Memory B cell (primary cell): Measurements from ENCODE around the gene ATP8A2.

Experiments used
- ATAC-seq: fragments of 150-1000 bp; cut with Tn5 transposase; 2 replicates; pipeline ENCODE4 v1.10.0; 2021; ENCODE audit warnings: low read depth, mild to moderate bottlenecking, moderate library complexity
- DNase-seq, 2 donors: peaks; one replicate each; pipeline ENCODE4 v3.0.0; 2022; ENCODE audit warnings: low spot score in 2 of 2
- H3K27ac Mint-ChIP-seq: one replicate; pipeline ENCODE4 v1.8.0; 2022; ENCODE audit warnings: mild to moderate bottlenecking, moderate library complexity, mixed read lengths
- H3K27me3 Mint-ChIP-seq: one replicate; pipeline ENCODE4 v1.8.0; 2022; ENCODE audit warnings: mixed read lengths
- H3K36me3 Mint-ChIP-seq: one replicate; pipeline ENCODE4 v1.8.0; 2022; ENCODE audit warnings: mild to moderate bottlenecking, mixed read lengths
- H3K4me1 Mint-ChIP-seq: one replicate; pipeline ENCODE4 v1.8.0; 2022; ENCODE audit warnings: mixed read lengths
- H3K4me3 Mint-ChIP-seq: one replicate; pipeline ENCODE4 v1.8.0; 2022; ENCODE audit warnings: mild to moderate bottlenecking, moderate library complexity, mixed read lengths
- H3K9me3 Mint-ChIP-seq: one replicate; pipeline ENCODE4 v1.8.0; 2022; ENCODE audit warnings: mixed read lengths

The ATP8A2 gene

DNA sequence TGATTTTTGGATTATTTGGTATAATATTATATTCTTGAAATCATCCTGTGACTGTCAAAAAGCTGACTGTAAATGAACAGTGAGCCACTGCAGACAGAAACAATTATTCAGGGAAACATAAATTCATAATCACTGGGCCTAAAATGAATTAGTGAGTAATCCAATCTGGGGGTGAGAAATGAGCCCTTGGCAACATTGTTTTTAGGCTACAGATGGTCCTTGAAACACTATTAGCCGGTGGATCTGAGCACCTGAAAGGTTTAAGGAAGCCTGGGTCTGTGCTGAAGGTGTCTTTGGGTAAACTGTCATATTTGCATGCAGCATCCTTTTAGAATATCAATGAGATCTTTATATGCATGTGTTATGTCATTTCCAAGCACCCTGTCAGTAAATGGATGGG, 290.7 kb downstream of the ATP8A2 start:
- ATAC-seq (no peak), DNase-seq (no peak)
- Mint-ChIP-seq H3K9me3 (peaks cover 1% of the 10 kb centered on the region), H3K27me3 (peaks cover 2% of the 10 kb centered on the region), H3K36me3 (no peaks in the 10 kb centered on the region), H3K27ac (no peak overlapping the region), H3K4me1 (no peaks in the 10 kb centered on the region), H3K4me3 (no peak overlapping the region)

DNA sequence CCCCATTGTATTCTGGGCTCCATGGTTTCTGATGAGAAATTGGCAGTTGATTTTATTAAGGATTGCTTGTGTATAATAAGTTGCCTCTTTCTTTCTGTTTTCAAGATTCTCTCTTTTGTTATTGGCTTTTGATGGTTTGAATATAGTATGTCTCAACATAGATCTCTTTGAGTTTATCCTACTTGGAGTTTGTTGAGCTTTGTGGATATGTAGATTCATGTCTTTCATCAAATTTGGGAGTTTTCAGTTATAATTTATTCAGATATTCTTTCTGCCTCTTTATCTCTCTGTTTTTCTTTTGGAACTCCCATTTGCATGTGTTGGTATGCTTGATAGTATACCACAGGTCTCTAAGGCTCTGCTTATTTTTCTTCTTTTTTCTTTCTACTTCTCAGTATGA, 296.6 kb downstream of the ATP8A2 start:
- peaks cover 2% of the 10 kb centered on the region for H3K36me3 Mint-ChIP-seq
- no peaks in the 10 kb centered on the region for H3K4me1 Mint-ChIP-seq
- H3K27me3 Mint-ChIP-seq: no peaks in the 10 kb centered on the region
- no peak overlapping the region for H3K27ac Mint-ChIP-seq
- ATAC-seq (no peak), DNase-seq (no peak)
- H3K4me3 Mint-ChIP-seq: no peak overlapping the region
- peaks cover 12% of the 10 kb centered on the region for H3K9me3 Mint-ChIP-seq

DNA sequence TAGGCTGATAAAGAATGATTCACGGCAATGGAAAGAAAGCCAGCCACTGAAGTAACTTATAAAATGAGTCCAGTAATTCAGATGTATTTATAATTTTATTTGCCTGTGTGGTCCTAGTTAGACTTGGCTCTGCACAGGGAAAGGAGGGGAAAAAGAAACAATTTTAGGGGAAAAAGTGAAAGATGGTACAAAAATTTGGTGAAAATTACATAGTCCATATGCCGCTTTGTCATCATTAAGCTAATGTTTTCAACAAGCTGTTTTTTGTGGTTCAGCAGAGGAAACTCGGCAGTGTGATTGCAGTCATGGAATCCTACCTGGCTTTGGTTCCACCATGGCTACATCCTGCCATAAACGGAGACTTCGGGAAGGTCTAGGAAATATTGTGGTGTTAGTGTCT, 301.9 kb downstream of the ATP8A2 start:
- no peak for DNase-seq
- H3K4me1 Mint-ChIP-seq: no peaks in the 10 kb centered on the region
- H3K27ac Mint-ChIP-seq: no peak overlapping the region
- no peak overlapping the region for H3K4me3 Mint-ChIP-seq
- H3K9me3 Mint-ChIP-seq: peaks cover 6% of the 10 kb centered on the region
- peaks cover 2% of the 10 kb centered on the region for H3K27me3 Mint-ChIP-seq
- H3K36me3 Mint-ChIP-seq: peaks cover 2% of the 10 kb centered on the region
- ATAC-seq: no peak

DNA sequence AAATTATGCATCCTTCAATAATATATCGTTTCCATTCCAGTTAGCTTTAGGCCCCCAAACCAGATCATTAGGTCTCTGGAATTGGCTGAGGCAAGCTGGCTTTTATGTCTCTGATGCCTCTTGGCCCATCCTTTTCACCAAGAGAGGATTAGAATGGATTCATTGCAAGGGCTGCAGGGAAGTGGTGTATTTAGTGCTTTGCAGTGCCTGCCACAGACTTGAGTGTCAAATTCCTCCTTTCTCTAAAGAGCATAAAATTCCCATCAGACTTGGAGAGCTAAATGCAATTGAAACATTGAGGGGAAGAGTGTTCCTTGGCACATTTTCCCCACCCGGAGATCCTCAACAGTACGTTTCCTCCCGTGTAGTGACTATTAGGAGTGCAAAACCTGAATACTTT, 302.6 kb downstream of the ATP8A2 start:
- Mint-ChIP-seq H3K4me3 (no peak overlapping the region), H3K4me1 (no peaks in the 10 kb centered on the region), H3K9me3 (peaks cover 6% of the 10 kb centered on the region), H3K27ac (no peak overlapping the region), H3K27me3 (peaks cover 2% of the 10 kb centered on the region), H3K36me3 (peaks cover 2% of the 10 kb centered on the region)
- no peak for DNase-seq
- ATAC-seq: no peak

GRCh38 chr13:25675060-25675459, 303.3 kb downstream of the ATP8A2 start:
- ATAC-seq (no peak), DNase-seq (no peak)
- Mint-ChIP-seq H3K27me3 (peaks cover 2% of the 10 kb centered on the region), H3K4me1 (no peaks in the 10 kb centered on the region), H3K36me3 (no peaks in the 10 kb centered on the region), H3K9me3 (peaks cover 5% of the 10 kb centered on the region), H3K4me3 (no peak overlapping the region), H3K27ac (no peak overlapping the region)

GRCh38 chr13:25677956-25678355, 306.2 kb downstream of the ATP8A2 start:
- peaks cover 2% of the 10 kb centered on the region for H3K27me3 Mint-ChIP-seq
- H3K36me3 Mint-ChIP-seq: no peaks in the 10 kb centered on the region
- no peak overlapping the region for H3K27ac Mint-ChIP-seq
- no peak overlapping the region for H3K4me3 Mint-ChIP-seq
- DNase-seq (no peak), ATAC-seq (no peak)
- no peaks in the 10 kb centered on the region for H3K4me1 Mint-ChIP-seq
- peaks cover 4% of the 10 kb centered on the region for H3K9me3 Mint-ChIP-seq

DNA sequence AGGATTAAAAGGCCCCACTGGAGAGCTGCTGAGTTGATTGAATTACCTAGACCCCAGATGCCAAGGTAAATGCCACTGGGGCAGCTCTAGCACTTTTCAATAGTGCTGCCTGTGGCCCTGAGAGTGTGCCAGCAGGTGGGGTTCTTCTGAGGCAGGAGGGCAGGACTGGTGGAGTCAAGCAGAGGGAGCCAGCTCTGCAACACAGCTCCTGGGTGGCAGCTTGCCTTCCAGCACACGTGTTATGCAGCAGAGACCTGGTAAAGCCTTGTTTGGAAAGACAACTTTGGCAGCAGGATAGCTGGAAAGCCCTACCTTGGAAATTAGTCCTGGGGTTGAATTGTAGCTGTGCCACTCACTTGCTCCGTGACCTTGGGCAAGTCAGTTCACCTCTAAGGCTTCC, 306.6 kb downstream of the ATP8A2 start:
- Mint-ChIP-seq H3K9me3 (peaks cover 4% of the 10 kb centered on the region), H3K27me3 (peaks cover 2% of the 10 kb centered on the region), H3K27ac (no peak overlapping the region), H3K36me3 (no peaks in the 10 kb centered on the region), H3K4me3 (no peak overlapping the region), H3K4me1 (no peaks in the 10 kb centered on the region)
- no peak for ATAC-seq
- no peak for DNase-seq

GRCh38 chr13:25679159-25679558, 307.4 kb downstream of the ATP8A2 start:
- ATAC-seq: no peak
- Mint-ChIP-seq H3K27me3 (peaks cover 2% of the 10 kb centered on the region), H3K27ac (no peak overlapping the region), H3K4me1 (no peaks in the 10 kb centered on the region), H3K36me3 (no peaks in the 10 kb centered on the region), H3K4me3 (no peak overlapping the region), H3K9me3 (peaks cover 4% of the 10 kb centered on the region)
- DNase-seq: no peak

DNA sequence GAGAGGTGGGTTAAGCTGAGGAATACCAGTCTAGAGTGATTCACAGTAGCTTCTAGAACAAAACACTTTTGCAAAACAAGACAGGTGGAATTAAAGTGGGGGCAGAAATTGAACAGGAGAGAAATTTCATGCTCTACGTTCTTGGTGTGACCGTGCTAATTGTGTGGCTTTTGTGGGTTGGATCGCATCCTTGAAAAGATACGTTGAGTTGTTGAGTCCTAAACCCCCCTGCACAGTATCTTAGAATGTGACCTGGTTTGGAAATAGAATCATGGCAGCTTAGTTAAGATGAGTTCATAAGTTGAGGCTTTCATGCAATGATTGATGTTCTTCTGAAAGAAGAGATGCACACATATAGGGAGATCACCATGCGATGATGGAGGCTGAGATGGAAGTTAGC, 308.2 kb downstream of the ATP8A2 start:
- Mint-ChIP-seq H3K27ac (no peak overlapping the region), H3K9me3 (peaks cover 4% of the 10 kb centered on the region), H3K4me1 (no peaks in the 10 kb centered on the region), H3K27me3 (peaks cover 2% of the 10 kb centered on the region), H3K36me3 (no peaks in the 10 kb centered on the region), H3K4me3 (no peak overlapping the region)
- DNase-seq: no peak
- no peak for ATAC-seq

- ATAC-seq: no peak
- Mint-ChIP-seq H3K9me3 (peaks cover 4% of the 10 kb centered on the region), H3K4me3 (no peak overlapping the region), H3K27ac (no peak overlapping the region), H3K4me1 (no peaks in the 10 kb centered on the region), H3K36me3 (no peaks in the 10 kb centered on the region), H3K27me3 (peaks cover 2% of the 10 kb centered on the region)
- no peak for DNase-seq
Measured at GRCh38 chr13:25682276-25682675, 310.5 kb downstream of the ATP8A2 start.

GRCh38 chr13:25683056-25683455, 311.3 kb downstream of the ATP8A2 start:
- Mint-ChIP-seq H3K4me3 (no peak overlapping the region), H3K9me3 (peaks cover 4% of the 10 kb centered on the region)

DNA sequence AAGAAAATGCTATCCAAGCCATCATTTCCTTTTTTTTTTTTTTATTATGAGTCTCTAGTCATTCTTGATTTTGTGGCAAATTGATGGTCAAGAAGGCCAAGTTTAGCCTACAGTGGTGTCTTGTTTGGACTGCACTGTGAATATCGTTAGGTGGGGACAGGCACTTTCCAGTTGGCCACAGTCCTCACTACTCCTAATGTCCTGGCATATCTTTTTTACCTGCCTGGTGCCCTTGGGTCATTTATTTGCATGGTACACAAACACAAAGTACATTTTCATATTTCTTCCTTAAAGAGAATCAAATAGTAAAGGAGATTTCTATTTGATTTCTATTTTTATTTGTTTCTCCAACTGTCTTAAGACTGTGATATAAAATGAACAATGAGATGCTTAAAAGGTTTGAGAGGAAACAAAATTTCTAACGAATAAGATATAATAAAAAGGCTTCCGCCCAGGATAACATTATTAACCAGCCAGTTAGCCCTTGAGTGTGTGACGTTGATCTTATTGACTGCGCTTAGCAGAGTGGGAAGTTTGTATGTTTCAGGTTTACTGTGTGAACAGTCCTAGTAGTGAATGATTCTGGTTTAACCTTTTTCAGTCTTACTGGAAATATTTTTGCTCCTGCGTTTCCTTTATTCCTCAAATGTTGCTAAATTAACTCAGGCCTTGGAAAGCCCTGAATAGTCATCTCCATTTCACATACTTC, 312.0 kb downstream of the ATP8A2 start:
- H3K9me3 Mint-ChIP-seq: peaks cover 4% of the 10 kb centered on the region
- no peaks in the 10 kb centered on the region for H3K36me3 Mint-ChIP-seq
- no peak overlapping the region for H3K4me3 Mint-ChIP-seq
- H3K27me3 Mint-ChIP-seq: no peaks in the 10 kb centered on the region
- ATAC-seq (no peak), DNase-seq (no peak)
- H3K27ac Mint-ChIP-seq: no peak overlapping the region
- no peaks in the 10 kb centered on the region for H3K4me1 Mint-ChIP-seq

More at GRCh38 chr13:25683056-25683455, 311.3 kb downstream of the ATP8A2 start:
- Mint-ChIP-seq H3K27ac (no peak overlapping the region), H3K36me3 (no peaks in the 10 kb centered on the region), H3K27me3 (no peaks in the 10 kb centered on the region), H3K4me1 (no peaks in the 10 kb centered on the region)
- DNase-seq (no peak), ATAC-seq (no peak)

DNA sequence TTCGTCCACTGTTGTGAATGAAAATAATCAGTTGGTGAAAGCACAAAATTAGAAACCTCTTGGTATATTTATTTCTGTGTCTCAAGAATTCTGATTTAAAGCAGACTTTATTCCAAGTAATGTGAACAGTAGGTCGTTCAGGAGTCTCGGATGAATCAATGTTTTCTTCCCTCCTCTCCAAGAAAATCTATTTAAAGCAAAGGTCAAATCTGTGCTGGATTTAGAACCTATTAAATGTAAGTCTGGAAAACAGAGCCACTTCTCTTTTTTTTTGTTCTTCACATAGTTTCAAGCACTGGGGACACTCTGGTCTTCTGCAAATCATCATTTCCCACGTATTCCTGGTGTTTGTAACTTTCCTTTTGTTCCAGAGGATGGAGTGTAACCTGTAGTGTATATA, 312.7 kb downstream of the ATP8A2 start:
- no peak overlapping the region for H3K4me3 Mint-ChIP-seq
- H3K36me3 Mint-ChIP-seq: no peaks in the 10 kb centered on the region
- no peak overlapping the region for H3K27ac Mint-ChIP-seq
- peaks cover 2% of the 10 kb centered on the region for H3K9me3 Mint-ChIP-seq
- H3K27me3 Mint-ChIP-seq: no peaks in the 10 kb centered on the region
- no peak for ATAC-seq
- no peaks in the 10 kb centered on the region for H3K4me1 Mint-ChIP-seq
- no peak for DNase-seq

DNA sequence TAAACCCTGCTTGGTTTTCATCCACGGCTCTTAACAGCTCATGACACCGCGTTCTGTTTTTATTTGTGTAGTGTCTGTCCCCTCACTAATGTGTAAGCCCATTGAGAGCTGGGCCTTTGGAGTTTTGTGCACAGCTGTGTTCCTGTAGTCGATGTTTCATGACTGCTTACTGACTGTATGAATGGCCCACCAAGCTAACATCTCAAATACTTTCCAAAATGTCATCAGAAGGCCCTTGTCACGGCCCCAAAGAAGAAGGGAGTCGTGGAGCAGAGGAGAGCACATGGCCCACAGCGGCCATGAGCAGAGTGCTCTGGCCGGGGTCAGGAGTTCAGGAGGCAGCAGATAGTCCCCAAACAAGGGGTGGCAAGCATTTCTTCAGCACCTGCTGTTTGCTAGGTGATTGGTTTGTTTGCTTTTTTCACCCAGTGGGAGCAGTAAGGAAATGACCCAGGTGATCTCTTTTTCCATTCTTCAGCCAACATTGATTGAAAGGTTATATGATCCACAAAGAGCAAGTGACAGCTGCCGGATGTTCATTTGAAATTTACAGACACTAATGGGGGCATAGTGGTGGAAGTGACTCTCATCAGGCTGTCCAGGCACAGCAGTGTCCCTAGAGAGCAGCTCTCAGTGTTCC, 315.2 kb downstream of the ATP8A2 start:
- Mint-ChIP-seq H3K27me3 (peaks cover 3% of the 10 kb centered on the region), H3K4me1 (no peaks in the 10 kb centered on the region), H3K4me3 (no peak overlapping the region), H3K27ac (no peak overlapping the region), H3K36me3 (no peaks in the 10 kb centered on the region), H3K9me3 (no peaks in the 10 kb centered on the region)
- DNase-seq (no peak), ATAC-seq (no peak)
